B cell (primary cell): ENCODE results near the gene NELFE. TPM values are rescaled to one million over a fixed set of nuclear protein-coding genes. Genes with fewer than 3 reads are reported as not detected.

Experiments used
- ATAC-seq: fragments of 200-7000 bp; cut with Tn5 transposase; one replicate; pipeline ENCODE4 v1.10.0; 2021; ENCODE audit warnings: low read depth, mild to moderate bottlenecking, moderate number of reproducible peaks, moderate library complexity
- CTCF ChIA-PET: fragments of 350-600 bp; sonication (Branson Sonifier 250); formaldehyde crosslinking; loops from one replicate; lab custom pipeline; 2021; ENCODE audit warnings: antibody characterized with exemption, inconsistent platforms; lab: Charles Lee
- POLR2A ChIA-PET: fragments of 350-600 bp; sonication (Branson Sonifier 250); formaldehyde crosslinking; loops from one replicate; lab custom pipeline; 2021; ENCODE audit warnings: antibody characterized with exemption; lab: Charles Lee
- DNase-seq: peaks from one replicate; pipeline ENCODE4 v3.0.0; 2013
- H2AFZ ChIP-seq: 2 replicates; pipeline ENCODE4 v1.6.1; 2012; ENCODE audit warnings: mild to moderate bottlenecking, low read depth, low read length; ENCODE audit not compliant: insufficient read depth, poor library complexity, severe bottlenecking
- H3K27ac ChIP-seq, 2 donors: 1 replicate in 1 of 2; 2 replicates in 1 of 2; pipeline ENCODE4 v1.5.1; 2012 to 2013; ENCODE audit warnings: low read length in 2 of 2, mild to moderate bottlenecking in 2 of 2, moderate library complexity in 1 of 2
- H3K27me3 ChIP-seq, 4 experiments: fragments of 200-600 bp in 1 of 4; sonication (generic) in 1 of 4; replicated peaks in 1 of 4; 1 replicate in 2 of 4; 2 replicates in 2 of 4; pipeline versions ENCODE4 v1.6.1 to v1.7.0; 2013 to 2016; ENCODE audit warnings: low read length in 3 of 4, mild to moderate bottlenecking in 2 of 4, mixed read lengths in 1 of 4, moderate library complexity in 1 of 4; ENCODE audit not compliant: insufficient read depth in 4 of 4, control insufficient read depth in 3 of 4; ENCODE audit errors: control extremely low read depth in 1 of 4
- H3K36me3 ChIP-seq, 2 experiments: replicated peaks in 1 of 2; 1 replicate in 1 of 2; 2 replicates in 1 of 2; pipeline versions ENCODE4 v1.6.1 to v1.7.1; 2013; ENCODE audit warnings: low read length in 1 of 2; ENCODE audit not compliant: insufficient read depth in 2 of 2, control insufficient read depth in 1 of 2; ENCODE audit errors: control extremely low read depth in 1 of 2, extremely low read depth in 1 of 2
- H3K4me1 ChIP-seq, 2 donors: fragments of 200-600 bp in 1 of 2; sonication (generic) in 1 of 2; 1 replicate in 1 of 2; 2 replicates in 1 of 2; pipeline versions ENCODE4 v1.5.1 to v1.6.1; 2013 to 2017; ENCODE audit warnings: low read length in 2 of 2; ENCODE audit not compliant: control insufficient read depth in 2 of 2, insufficient read depth in 2 of 2
- H3K4me2 ChIP-seq: replicated peaks from 2 replicates; pipeline ENCODE3; 2012; ENCODE audit warnings: mild to moderate bottlenecking, low read depth, low read length; ENCODE audit not compliant: poor library complexity, severe bottlenecking
- H3K4me3 ChIP-seq, 5 experiments: fragments of 200-600 bp in 1 of 5; sonication (generic) in 1 of 5; 1 replicate in 3 of 5; 2 replicates in 2 of 5; pipeline versions ENCODE4 v1.5.1 to v1.7.0; 2011 to 2016; ENCODE audit warnings: low read length in 4 of 5, mild to moderate bottlenecking in 4 of 5, low read depth in 2 of 5, control low read depth in 1 of 5, moderate library complexity in 1 of 5; ENCODE audit not compliant: insufficient read depth in 1 of 5; ENCODE audit errors: control extremely low read depth in 1 of 5, extremely low read depth in 1 of 5
- H3K79me2 ChIP-seq: fragments of 200-600 bp; sonication (generic); one replicate; pipeline ENCODE4 v1.6.0; 2016; ENCODE audit warnings: low read length; ENCODE audit not compliant: control insufficient read depth, insufficient read depth
- H3K9ac ChIP-seq: fragments of 200-600 bp; sonication (generic); 2 replicates; pipeline ENCODE4 v1.6.1; 2017; ENCODE audit warnings: mild to moderate bottlenecking, low read length, moderate library complexity
- H3K9me3 ChIP-seq, 3 donors: one replicate each; pipeline versions ENCODE4 v1.6.1 to v1.7.1; 2013; ENCODE audit warnings: low read length in 2 of 3; ENCODE audit not compliant: control insufficient read depth in 2 of 3, insufficient read depth in 1 of 3; ENCODE audit errors: control extremely low read depth in 1 of 3
- H4K20me1 ChIP-seq: 2 replicates; pipeline ENCODE4 v1.6.0; 2012; ENCODE audit warnings: mild to moderate bottlenecking, low read length; ENCODE audit not compliant: insufficient read depth, control insufficient read depth, poor library complexity, severe bottlenecking
- H3K27ac Mint-ChIP-seq: one replicate; pipeline ENCODE4 v1.8.0; 2021; ENCODE audit warnings: mixed read lengths
- H3K27me3 Mint-ChIP-seq: one replicate; pipeline ENCODE4 v1.8.0; 2021; ENCODE audit warnings: mixed read lengths
- H3K4me1 Mint-ChIP-seq: one replicate; pipeline ENCODE4 v1.8.0; 2021; ENCODE audit warnings: mixed read lengths
- H3K4me3 Mint-ChIP-seq: one replicate; pipeline ENCODE4 v1.8.0; 2021; ENCODE audit warnings: mixed read lengths
- H3K9me3 Mint-ChIP-seq: one replicate; pipeline ENCODE4 v1.8.0; 2022; ENCODE audit warnings: mixed read lengths; ENCODE audit not compliant: insufficient read depth
- EZH2 ChIP-seq: IDR thresholded peaks from 2 replicates; pipeline ENCODE4 v1.6.1; 2012; ENCODE audit warnings: borderline replicate concordance, low read depth, mild to moderate bottlenecking, moderate library complexity, low read length; ENCODE audit not compliant: insufficient read depth, poor library complexity, severe bottlenecking
- WGBS: methylation state at CpG from one replicate; pipeline ENCODE4 v1.1.5; 2013; ENCODE audit warnings: missing lambda C conversion rate; ENCODE audit not compliant: insufficient coverage; 5-methylcytosine and 5-hydroxymethylcytosine counted together
- intact Hi-C: fragments of 100-400 bp; cut with micrococcal nuclease; formaldehyde crosslinking; loops from one replicate; pipeline ENCODE4 v1.10.0; 2022
- polyA plus RNA-seq: library from polyadenylated mRNA; depleted of rRNA; stranded (reverse); fragments of >200 nt; gene quantifications from 2 replicates; pipeline ENCODE4 v1.2.3, GENCODE V29; 2012
- total RNA-seq, 2 donors: library from RNA; stranded (reverse); fragments of 120-200 nt in 1 of 2; gene quantifications; 1 replicate in 1 of 2; 2 replicates in 1 of 2; pipeline versions ENCODE4 v1.2.3 to v1.2.4, GENCODE V29; 2013 to 2022
- TF ChIP-seq, protein P1 (sequence below): fragments of 200-600 bp; IDR thresholded peaks from one replicate; pipeline ENCODE4 v1.8.0; 2022; ENCODE audit warnings: antibody characterized with exemption, mild to moderate bottlenecking

The NELFE gene
- total and polyA plus RNA-seq, 2 donors (not counting 1 experiment from before 2014, with no cell fraction given): 39.0 to 53.7 TPM

DNA sequence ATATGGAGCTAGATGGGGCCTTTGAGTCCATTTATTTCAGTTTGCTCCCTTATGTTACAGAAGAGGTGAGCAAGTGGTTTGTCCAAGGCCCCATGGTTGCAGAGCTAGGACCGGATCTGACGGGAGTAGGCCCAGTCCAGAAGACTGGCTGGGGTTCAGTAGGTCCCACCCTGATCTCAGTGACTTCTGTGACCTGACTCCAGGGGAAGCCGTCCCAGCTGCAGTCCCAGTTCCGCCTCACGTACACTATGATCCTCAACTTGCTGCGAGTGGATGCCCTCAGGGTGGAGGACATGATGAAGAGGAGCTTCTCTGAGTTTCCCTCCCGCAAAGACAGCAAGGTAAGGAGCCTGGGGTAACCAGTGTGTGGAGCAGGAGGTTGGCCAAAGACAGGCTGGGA is 7.7 kb upstream of the NELFE start:
- WGBS: 98% methylated on average over 7 of the region's 7 CpGs
- no peak overlapping the region for H3K4me2 ChIP-seq

GRCh38 chr6:31965700-31966099 is 6.9 kb upstream of the NELFE start:
- H3K9ac ChIP-seq: no peak overlapping the region
- H3K9me3 ChIP-seq: no peaks in the 10 kb centered on the region
- ATAC-seq: no peak
- no peaks in the 10 kb centered on the region for H4K20me1 ChIP-seq
- H3K27ac ChIP-seq: no peak overlapping the region
- H3K27me3 ChIP-seq: no peaks in the 10 kb centered on the region
- H3K36me3 ChIP-seq: peaks cover 5 to 92% of the 10 kb centered on the region in 2 experiments
- 95% methylated on average over 13 of the region's 13 CpGs for WGBS
- CTCF ChIA-PET: interaction anchor here (0.8 to 1.6 kb wide), 2 partner anchors 13 to 14 kb away, joined by 3 read pairs; no protein-coding TSS in a partner anchor
- H3K4me1 Mint-ChIP-seq: peaks cover 10% of the 10 kb centered on the region
- no peak for DNase-seq
- no peak overlapping the region for H3K4me2 ChIP-seq
- peaks cover 3 to 5% of the 10 kb centered on the region in 2 donors for H3K4me1 ChIP-seq
- no peak overlapping the region for H3K4me3 ChIP-seq
- H3K9me3 Mint-ChIP-seq: no peaks in the 10 kb centered on the region
- no peak overlapping the region for H2AFZ ChIP-seq
- H3K4me3 Mint-ChIP-seq: no peak overlapping the region
- peaks cover 13% of the 10 kb centered on the region for H3K79me2 ChIP-seq
- H3K27me3 Mint-ChIP-seq: no peaks in the 10 kb centered on the region
- POLR2A ChIA-PET: no interaction called here
- intact Hi-C loops: no loop called here
- no peak overlapping the region for H3K27ac Mint-ChIP-seq
- TF ChIP-seq, protein P1, sequence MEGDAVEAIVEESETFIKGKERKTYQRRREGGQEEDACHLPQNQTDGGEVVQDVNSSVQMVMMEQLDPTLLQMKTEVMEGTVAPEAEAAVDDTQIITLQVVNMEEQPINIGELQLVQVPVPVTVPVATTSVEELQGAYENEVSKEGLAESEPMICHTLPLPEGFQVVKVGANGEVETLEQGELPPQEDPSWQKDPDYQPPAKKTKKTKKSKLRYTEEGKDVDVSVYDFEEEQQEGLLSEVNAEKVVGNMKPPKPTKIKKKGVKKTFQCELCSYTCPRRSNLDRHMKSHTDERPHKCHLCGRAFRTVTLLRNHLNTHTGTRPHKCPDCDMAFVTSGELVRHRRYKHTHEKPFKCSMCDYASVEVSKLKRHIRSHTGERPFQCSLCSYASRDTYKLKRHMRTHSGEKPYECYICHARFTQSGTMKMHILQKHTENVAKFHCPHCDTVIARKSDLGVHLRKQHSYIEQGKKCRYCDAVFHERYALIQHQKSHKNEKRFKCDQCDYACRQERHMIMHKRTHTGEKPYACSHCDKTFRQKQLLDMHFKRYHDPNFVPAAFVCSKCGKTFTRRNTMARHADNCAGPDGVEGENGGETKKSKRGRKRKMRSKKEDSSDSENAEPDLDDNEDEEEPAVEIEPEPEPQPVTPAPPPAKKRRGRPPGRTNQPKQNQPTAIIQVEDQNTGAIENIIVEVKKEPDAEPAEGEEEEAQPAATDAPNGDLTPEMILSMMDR: no peak
- TF ChIP-seq EZH2: no peak

More for the DNA sequence above, 7.7 kb upstream of the NELFE start:
- ATAC-seq: no peak
- Mint-ChIP-seq H3K9me3 (no peaks in the 10 kb centered on the region), H3K27me3 (no peaks in the 10 kb centered on the region), H3K27ac (no peak overlapping the region), H3K4me1 (peaks cover 15% of the 10 kb centered on the region), H3K4me3 (no peak overlapping the region)
- H3K27ac ChIP-seq: no peak overlapping the region
- ChIA-PET CTCF (interaction anchor here (1.6 kb wide), 1 partner anchor 14 kb away, joined by 3 read pairs; no protein-coding TSS in a partner anchor), POLR2A (interaction anchor here (0.7 kb wide), 2 partner anchors 273 to 449 kb away, joined by 4 read pairs; no protein-coding TSS in a partner anchor)
- H3K4me3 ChIP-seq: no peak overlapping the region
- no peaks in the 10 kb centered on the region for H3K9me3 ChIP-seq
- H4K20me1 ChIP-seq: no peaks in the 10 kb centered on the region
- intact Hi-C loops: no loop called here
- no peak overlapping the region for H3K9ac ChIP-seq
- H2AFZ ChIP-seq: no peak overlapping the region
- H3K4me1 ChIP-seq: peaks cover 11 to 13% of the 10 kb centered on the region in 2 donors
- H3K27me3 ChIP-seq: no peaks in the 10 kb centered on the region
- DNase-seq: no peak
- peaks cover 6% of the 10 kb centered on the region for H3K79me2 ChIP-seq
- TF ChIP-seq, protein P1: no peak
- TF ChIP-seq EZH2: no peak
- H3K36me3 ChIP-seq: peaks cover 5 to 84% of the 10 kb centered on the region in 2 experiments
